NCI-H128 (cell line): ENCODE results near the gene NR2F2.

ENCODE experiments used
- DNase-seq: peaks from one replicate; lab custom pipeline; 2025; ENCODE audit not compliant: unreplicated experiment; lab: John Stamatoyannopoulos, UW

The NR2F2 gene

GRCh38 chr15:96316953-96317629 lies 13.4 kb upstream of the NR2F2 start:
- DNase-seq: no peak

GRCh38 chr15:96320107-96320506 lies 10.4 kb upstream of the NR2F2 start:
- DNase-seq: no peak

GRCh38 chr15:96320703-96321638 lies 9.5 kb upstream of the NR2F2 start:
- DNase-seq: no peak

- DNase-seq: no peak
Observed at GRCh38 chr15:96321639-96322535, 8.6 kb upstream of the NR2F2 start.

- DNase-seq: no peak
Observed at GRCh38 chr15:96322536-96323318, 7.8 kb upstream of the NR2F2 start.

GRCh38 chr15:96323319-96324145 lies 7.0 kb upstream of the NR2F2 start:
- no peak for DNase-seq

GRCh38 chr15:96324192-96324895 lies 6.2 kb upstream of the NR2F2 start:
- no peak for DNase-seq

GRCh38 chr15:96324940-96325540 lies 5.5 kb upstream of the NR2F2 start:
- DNase-seq: no peak

- no peak for DNase-seq
Observed at GRCh38 chr15:96325541-96326327, 4.8 kb upstream of the NR2F2 start.

- DNase-seq: no peak
Observed at GRCh38 chr15:96326328-96327154, 4.0 kb upstream of the NR2F2 start.

GRCh38 chr15:96327155-96327741 lies 3.3 kb upstream of the NR2F2 start:
- DNase-seq: no peak

- no peak for DNase-seq
Observed at GRCh38 chr15:96328181-96328876, 2.2 kb upstream of the NR2F2 start.

GRCh38 chr15:96328877-96329195 lies 1.7 kb upstream of the NR2F2 start:
- no peak for DNase-seq

- no peak for DNase-seq
Observed at GRCh38 chr15:96329403-96329981, 1.0 kb upstream of the NR2F2 start.

GRCh38 chr15:96330064-96330449 lies 443 bp upstream of the NR2F2 start:
- DNase-seq: no peak
